HEK293 (cell line): ENCODE results near the gene ADAMTS10.

Experiments used
- CTCF ChIA-PET: fragments of 350-600 bp; formaldehyde crosslinking; extraction: SDS; loops from one replicate; lab custom pipeline; 2021; ENCODE audit warnings: antibody characterized with exemption; lab: Yijun Ruan, JAX
- POLR2A ChIA-PET: fragments of 300-600 bp; formaldehyde crosslinking; extraction: SDS; loops from one replicate; lab custom pipeline; 2020; ENCODE audit warnings: antibody characterized with exemption, inconsistent platforms; lab: Yijun Ruan, JAX
- H3K27ac ChIP-seq: fragments of 200-500 bp; sonication (Bioruptor generic); 2 replicates; pipeline ENCODE4 v1.5.1; 2014; ENCODE audit warnings: low read depth, low read length, control low read depth, inconsistent platforms; ENCODE audit errors: extremely low read depth
- H3K36me3 ChIP-seq, 2 experiments: fragments of 200-500 bp in 1 of 2; sonication (Bioruptor generic) in 1 of 2; 1 replicate in 1 of 2; 2 replicates in 1 of 2; pipeline ENCODE4 v1.5.1; 2014 to 2017; ENCODE audit warnings: inconsistent platforms in 2 of 2, low read length in 2 of 2; ENCODE audit not compliant: control insufficient read depth in 2 of 2, insufficient read depth in 1 of 2
- H3K4me1 ChIP-seq: fragments of 200-500 bp; sonication (Bioruptor generic); 2 replicates; pipeline ENCODE4 v1.5.1; 2014; ENCODE audit warnings: mild to moderate bottlenecking, low read length, inconsistent platforms; ENCODE audit not compliant: control insufficient read depth, insufficient read depth
- H3K4me3 ChIP-seq: 2 replicates; pipeline ENCODE4 v1.5.1; 2011; ENCODE audit warnings: low read depth, mild to moderate bottlenecking, control low read depth, low read length, moderate library complexity
- H3K9me3 ChIP-seq: fragments of 200-500 bp; sonication (Bioruptor generic); 2 replicates; pipeline ENCODE4 v1.5.1; 2014; ENCODE audit warnings: low read depth, low read length, inconsistent platforms; ENCODE audit not compliant: control insufficient read depth, insufficient read depth
- GLIS1 ChIP-seq: fragments of 450-650 bp; formaldehyde crosslinking; IDR thresholded peaks from 2 replicates; pipeline ENCODE4 v1.5.1; 2016; ENCODE audit warnings: missing biosample characterization, missing genetic modification characterization
- INSM2 ChIP-seq: fragments of 450-650 bp; formaldehyde crosslinking; IDR thresholded peaks from 2 replicates; pipeline ENCODE4 v1.5.1; 2016; ENCODE audit warnings: missing biosample characterization, missing genetic modification characterization
- KLF8 ChIP-seq: fragments of 450-650 bp; formaldehyde crosslinking; IDR thresholded peaks from 2 replicates; pipeline ENCODE4 v1.5.1; 2016; ENCODE audit warnings: missing biosample characterization, missing genetic modification characterization
- MEIS1 ChIP-seq: sonication (generic); formaldehyde crosslinking; IDR thresholded peaks from 2 replicates; pipeline ENCODE4 v1.8.1; 2022; ENCODE audit warnings: missing genetic modification reagents, mild to moderate bottlenecking, borderline replicate concordance
- MYNN ChIP-seq: fragments of 450-650 bp; formaldehyde crosslinking; IDR thresholded peaks from 2 replicates; pipeline ENCODE4 v1.5.1; 2016; ENCODE audit warnings: missing biosample characterization, missing genetic modification characterization, borderline replicate concordance
- SCRT1 ChIP-seq: fragments of 450-650 bp; formaldehyde crosslinking; IDR thresholded peaks from 2 replicates; pipeline ENCODE4 v1.5.1; 2016; ENCODE audit warnings: missing biosample characterization, missing genetic modification characterization, borderline replicate concordance
- YY2 ChIP-seq: fragments of 450-650 bp; formaldehyde crosslinking; IDR thresholded peaks from 2 replicates; pipeline ENCODE4 v1.5.1; 2016; ENCODE audit warnings: missing biosample characterization, missing genetic modification characterization
- ZBTB44 ChIP-seq: fragments of 450-650 bp; IDR thresholded peaks from 2 replicates; pipeline ENCODE4 v1.5.1; 2018; ENCODE audit warnings: missing biosample characterization, mild to moderate bottlenecking, missing genetic modification characterization
- ZNF155 ChIP-seq: fragments of 450-650 bp; formaldehyde crosslinking; IDR thresholded peaks from 2 replicates; pipeline ENCODE4 v1.5.1; 2016; ENCODE audit warnings: missing biosample characterization, missing genetic modification characterization
- ZNF292 ChIP-seq: fragments of 450-650 bp; formaldehyde crosslinking; IDR thresholded peaks from 2 replicates; pipeline ENCODE4 v1.5.1; 2016; ENCODE audit warnings: low read depth, missing biosample characterization, missing genetic modification characterization, borderline replicate concordance
- ZNF391 ChIP-seq: fragments of 450-650 bp; formaldehyde crosslinking; IDR thresholded peaks from 2 replicates; pipeline ENCODE4 v1.5.1; 2016; ENCODE audit warnings: low read depth, missing biosample characterization, missing genetic modification characterization, borderline replicate concordance
- ZNF426 ChIP-seq: fragments of 450-650 bp; formaldehyde crosslinking; IDR thresholded peaks from 2 replicates; pipeline ENCODE4 v1.5.1; 2017; ENCODE audit warnings: missing biosample characterization, missing genetic modification characterization, mild to moderate bottlenecking, inconsistent platforms, moderate library complexity
- ZNF621 ChIP-seq: fragments of 450-650 bp; formaldehyde crosslinking; IDR thresholded peaks from 2 replicates; pipeline ENCODE4 v1.5.1; 2017; ENCODE audit warnings: missing biosample characterization, missing genetic modification characterization
- ZNF623 ChIP-seq: fragments of 450-650 bp; formaldehyde crosslinking; IDR thresholded peaks from 2 replicates; pipeline ENCODE4 v1.5.1; 2016; ENCODE audit warnings: missing biosample characterization, missing genetic modification characterization
- ZNF645 ChIP-seq: fragments of 450-650 bp; formaldehyde crosslinking; IDR thresholded peaks from 2 replicates; pipeline ENCODE4; 2016; ENCODE audit warnings: missing biosample characterization, missing genetic modification characterization
- ZNF777 ChIP-seq: fragments of 450-650 bp; formaldehyde crosslinking; IDR thresholded peaks from 2 replicates; pipeline ENCODE4 v1.5.1; 2017; ENCODE audit warnings: missing biosample characterization, missing genetic modification characterization, borderline replicate concordance

Gene ADAMTS10

GRCh38 chr19:8610041-8610935, at the start of gene ADAMTS10 (continued):
- TF ChIP-seq ZNF391 (tag by site-specific recombination) (peak; percentile 73), MYNN (tag by site-specific recombination) (no peak)
- TF ChIP-seq, all 188 proteins: peak for 56

GRCh38 chr19:8659905-8660304, 49.4 kb upstream of the ADAMTS10 start:
- POLR2A ChIA-PET, result no interaction called here
- no peaks in the 10 kb centered on the region for H3K4me1 ChIP-seq
- no peak overlapping the region for H3K27ac ChIP-seq
- CTCF ChIA-PET, result no interaction called here
- no peak for TF ChIP-seq ZNF777 (tag by site-specific recombination)
- no peak for TF ChIP-seq ZNF426 (tag by site-specific recombination)
- TF ChIP-seq SCRT1 (tag by site-specific recombination), result no peak
- no peak for TF ChIP-seq ZNF292
- no peak for TF ChIP-seq MEIS1
- no peak for TF ChIP-seq ZNF155
- TF ChIP-seq ZBTB44 (tag by site-specific recombination), result no peak
- no peak for TF ChIP-seq YY2 (tag by site-specific recombination)
- TF ChIP-seq KLF8 (tag by site-specific recombination), result no peak
- TF ChIP-seq INSM2 (tag by site-specific recombination), result no peak
- no peaks in the 10 kb centered on the region for H3K36me3 ChIP-seq
- H3K4me3 ChIP-seq, result no peak overlapping the region
- no peaks in the 10 kb centered on the region for H3K9me3 ChIP-seq

GRCh38 chr19:8657869-8658268, 47.4 kb upstream of the ADAMTS10 start:
- TF ChIP-seq ZNF623 (tag by site-specific recombination), result peak; percentile 93
- TF ChIP-seq ZNF621 (tag by site-specific recombination), result no peak
- TF ChIP-seq, all 188 proteins: peak for 1
- ChIA-PET CTCF (no interaction called here), POLR2A (no interaction called here)
- no peak overlapping the region for H3K4me3 ChIP-seq
- H3K36me3 ChIP-seq, result no peaks in the 10 kb centered on the region
- H3K9me3 ChIP-seq, result no peaks in the 10 kb centered on the region
- H3K27ac ChIP-seq, result no peak overlapping the region
- H3K4me1 ChIP-seq, result no peaks in the 10 kb centered on the region

- CTCF ChIA-PET, result interaction anchor here (0.6 to 3.4 kb wide), 8 partner anchors 9 to 307 kb away, joined by 3 to 50 read pairs (median 5); no protein-coding TSS in a partner anchor
- POLR2A ChIA-PET, result no interaction called here
- H3K36me3 ChIP-seq, result no peaks in the 10 kb centered on the region
- TF ChIP-seq ZNF645 (tag by site-specific recombination), result no peak
- TF ChIP-seq GLIS1 (tag by site-specific recombination), result peak; percentile 47
- TF ChIP-seq, all 188 proteins: peak for 1
- H3K4me3 ChIP-seq, result no peak overlapping the region
- no peaks in the 10 kb centered on the region for H3K9me3 ChIP-seq
- H3K4me1 ChIP-seq, result no peaks in the 10 kb centered on the region
- H3K27ac ChIP-seq, result no peak overlapping the region
Observed at GRCh38 chr19:8655340-8655709, 44.8 kb upstream of the ADAMTS10 start.
